ENCODE results near the gene PDGFD.

The PDGFD gene

DNA sequence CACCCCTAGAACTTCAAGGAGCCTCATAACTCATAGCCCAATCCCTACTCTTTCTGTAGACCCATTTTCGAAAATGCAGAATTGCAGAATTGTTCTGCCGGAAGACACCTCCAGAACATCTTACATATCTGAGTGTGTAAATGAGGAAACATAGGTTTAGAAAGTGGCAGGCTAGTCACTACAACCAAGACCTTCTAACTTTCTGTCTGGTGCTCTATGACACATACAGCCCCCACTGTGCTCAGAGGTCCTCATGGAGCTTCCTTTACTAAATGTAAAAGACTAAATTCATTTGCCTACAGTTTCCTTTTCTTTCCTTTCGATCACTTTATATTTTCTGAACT lies 259.7 kb downstream of the PDGFD start:
- DNase-seq = no peak

DNA sequence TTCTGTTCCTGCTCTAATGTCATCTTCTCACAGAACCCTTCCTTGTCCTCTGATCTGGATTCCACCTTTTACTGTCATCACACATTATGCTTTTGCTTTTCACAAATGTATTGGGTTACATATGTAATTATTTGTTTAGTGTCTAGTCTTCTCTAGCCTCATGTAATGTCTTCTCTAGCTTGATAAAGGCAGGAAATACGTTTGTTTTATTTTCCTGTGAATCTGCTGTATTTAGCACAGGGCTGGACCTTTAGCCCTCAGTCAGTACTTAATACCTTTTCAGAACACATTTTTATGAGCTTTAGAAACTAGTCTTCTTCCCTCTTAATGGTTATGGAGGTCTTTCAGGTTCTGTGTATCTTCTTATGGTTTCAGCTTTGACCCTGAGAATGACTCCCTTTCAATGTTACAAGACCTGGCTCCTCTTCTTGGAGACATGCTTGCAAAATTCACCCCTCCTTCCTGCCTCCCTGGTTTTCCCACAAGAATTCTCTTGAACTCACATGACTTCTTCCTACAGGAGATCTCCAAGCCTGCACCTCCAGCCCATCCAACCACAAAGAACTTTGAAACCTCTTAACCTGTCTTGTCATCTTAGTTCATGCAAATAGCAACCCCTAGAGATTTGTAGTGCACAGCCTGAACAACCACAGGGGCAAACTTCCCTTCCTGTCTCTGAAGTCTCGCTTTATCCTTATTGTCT lies 260.2 kb downstream of the PDGFD start:
- no peak for DNase-seq

DNA sequence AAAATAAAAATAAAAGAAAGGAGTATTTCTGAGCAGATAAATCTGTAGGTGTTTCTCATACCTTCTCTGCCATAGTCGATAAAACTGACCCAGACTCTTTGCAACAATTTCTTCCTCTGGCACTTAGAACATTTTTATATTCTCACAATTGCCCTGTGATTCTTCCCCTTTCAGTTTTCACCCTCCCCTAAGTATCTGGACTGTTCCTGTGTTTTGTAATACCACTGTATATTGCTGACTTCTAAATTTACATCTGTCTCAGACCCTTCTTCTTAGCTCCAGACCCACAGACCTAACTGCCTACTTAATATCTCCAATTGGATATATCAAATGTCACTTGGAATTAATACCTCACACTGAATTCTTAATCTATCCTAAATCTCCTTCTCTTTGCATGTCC lies 261.0 kb downstream of the PDGFD start:
- DNase-seq = no peak

DNA sequence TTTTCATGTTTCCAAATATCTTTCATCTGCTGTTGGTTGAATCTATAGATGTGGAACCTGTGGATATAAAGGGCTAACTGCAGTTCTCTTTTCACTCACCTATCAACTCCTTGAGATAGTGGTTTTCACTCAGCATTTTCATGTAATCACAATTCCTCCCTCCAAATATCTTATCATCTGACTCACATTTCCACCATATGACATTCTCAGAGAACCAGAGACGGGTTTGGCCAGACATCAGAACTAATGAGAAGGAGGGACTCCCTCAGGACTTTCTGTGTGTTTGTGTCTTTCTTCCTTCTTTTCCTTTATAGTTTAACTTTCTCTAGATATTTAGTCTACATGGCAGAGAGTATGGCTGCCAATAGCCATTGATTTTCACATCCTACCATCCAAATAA lies 262.3 kb downstream of the PDGFD start:
- DNase-seq = no peak

DNA sequence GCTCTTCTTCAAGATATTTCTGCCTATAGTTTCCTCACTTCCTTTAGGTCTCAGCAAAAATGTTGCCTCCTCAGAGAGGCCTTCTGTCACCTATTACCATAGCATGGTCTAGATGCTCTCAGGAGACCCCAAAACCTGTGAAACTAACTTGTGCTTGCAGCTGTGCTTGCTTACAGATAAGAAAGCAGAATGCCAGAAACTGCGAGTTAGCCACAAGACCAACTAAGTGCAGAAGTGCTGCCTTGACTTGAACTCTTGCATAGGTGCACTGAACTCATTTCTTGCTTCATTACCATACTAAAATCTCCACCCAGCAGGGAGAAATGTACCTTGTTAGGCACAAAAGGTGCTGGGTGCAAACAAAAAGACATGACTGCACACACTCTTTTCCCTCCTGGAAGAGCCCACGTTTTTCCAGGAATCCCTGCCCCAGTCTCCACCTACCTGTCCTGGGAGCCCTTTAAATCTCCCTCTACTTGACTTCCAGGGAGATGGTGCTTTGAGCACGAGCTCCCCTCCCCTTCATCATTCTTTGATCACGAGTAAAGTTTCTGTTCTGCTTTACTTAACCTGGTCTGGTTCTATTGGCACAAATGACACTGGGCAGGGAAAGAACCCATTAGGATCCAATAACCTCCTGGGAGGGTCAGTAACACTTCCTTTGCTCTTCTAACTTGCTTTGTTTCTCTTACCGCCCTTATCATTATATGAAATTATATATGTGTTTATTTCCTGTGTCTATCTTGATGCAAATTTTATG lies 265.2 kb downstream of the PDGFD start:
- no peak for DNase-seq

DNA sequence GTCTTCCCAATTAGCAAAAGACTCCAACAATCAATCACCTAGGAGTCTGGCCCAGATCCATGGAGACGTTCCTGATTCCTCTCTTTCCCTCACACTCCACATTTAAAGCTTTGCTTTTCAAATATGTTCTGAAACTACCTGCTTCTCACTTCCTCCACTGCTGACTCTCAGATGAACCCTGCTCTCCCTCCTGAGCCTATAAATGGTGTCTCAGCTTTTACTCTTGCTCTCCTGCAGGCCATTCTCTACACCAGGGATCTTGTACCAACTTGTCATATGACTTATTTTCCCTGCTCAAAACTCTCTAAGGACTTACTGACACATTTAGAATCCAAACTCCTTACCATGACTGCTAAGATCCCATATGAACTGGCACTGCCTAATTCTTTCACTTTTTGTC lies 265.9 kb downstream of the PDGFD start:
- DNase-seq = no peak

DNA sequence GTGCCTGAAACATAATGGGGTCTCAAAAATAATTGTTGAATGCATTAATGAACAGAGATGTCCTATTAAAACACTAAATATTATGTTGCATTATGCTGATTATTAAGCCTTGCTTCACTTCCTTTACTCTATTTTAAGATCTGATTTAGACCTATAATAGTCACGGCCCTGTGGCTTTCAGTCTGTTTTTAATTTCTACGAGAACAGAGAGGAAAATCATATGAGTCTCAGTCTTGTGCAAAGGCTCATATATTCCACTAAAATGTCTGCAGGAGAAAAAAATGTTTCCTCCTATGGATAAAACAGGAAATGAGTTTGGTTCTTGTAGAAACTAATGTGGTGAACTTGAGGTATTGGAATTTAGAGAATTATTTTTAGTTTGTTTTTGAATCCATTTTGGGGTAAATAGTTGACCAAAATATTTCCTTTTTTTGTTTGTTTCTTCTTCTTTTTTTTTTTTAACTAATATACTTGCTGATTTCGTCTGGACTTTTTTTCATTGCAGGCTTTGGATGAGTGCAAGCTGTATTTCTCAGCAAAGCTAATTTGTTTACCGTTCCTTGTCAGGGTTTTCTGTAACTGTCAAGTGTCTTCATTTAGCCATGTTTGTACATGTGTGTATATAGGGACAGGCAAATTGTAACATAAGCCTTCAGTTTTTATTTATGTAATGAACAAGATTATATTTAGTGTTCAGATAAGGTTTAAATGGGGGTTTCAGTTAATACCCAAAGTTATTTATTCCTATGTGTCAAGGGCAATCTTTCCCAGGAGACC lies 266.6 kb downstream of the PDGFD start:
- no peak for DNase-seq

DNA sequence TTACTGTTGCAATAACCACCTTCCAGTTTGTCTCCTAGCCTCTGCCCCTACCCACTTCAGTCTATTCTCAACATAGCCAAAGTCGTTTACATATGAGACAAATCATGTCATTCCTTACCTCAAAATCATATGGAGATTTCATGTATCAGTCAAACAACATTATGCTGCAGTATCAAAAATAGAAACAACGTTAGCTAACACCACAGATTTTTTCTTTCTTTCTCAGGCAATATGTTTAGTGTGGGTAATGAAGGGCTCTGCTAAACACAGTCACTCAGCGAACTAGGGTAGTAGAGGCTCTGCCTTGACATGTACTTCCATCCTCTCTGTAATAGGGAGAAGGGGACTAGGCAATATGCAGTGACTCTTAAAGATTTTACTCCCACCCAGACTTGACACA lies 268.8 kb downstream of the PDGFD start:
- no peak for DNase-seq

DNA sequence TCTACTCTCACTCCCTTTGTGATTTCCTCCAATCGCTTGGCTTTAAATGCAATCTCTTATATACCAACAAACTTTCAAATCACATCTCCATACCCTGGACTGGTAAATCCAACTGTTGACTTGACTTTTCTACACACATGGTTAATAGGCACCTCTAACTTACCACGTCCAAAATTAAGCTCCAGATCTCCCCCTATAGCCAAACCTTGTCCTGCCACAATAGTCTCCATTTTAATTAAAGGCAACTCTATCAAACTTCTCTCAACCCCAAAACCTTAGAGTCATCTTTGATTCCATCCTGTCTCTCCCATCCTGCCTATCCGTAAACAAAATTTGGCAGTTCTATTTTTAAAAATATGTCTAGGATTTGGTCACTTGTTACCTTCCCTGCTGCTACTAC lies 269.3 kb downstream of the PDGFD start:
- DNase-seq = no peak

DNA sequence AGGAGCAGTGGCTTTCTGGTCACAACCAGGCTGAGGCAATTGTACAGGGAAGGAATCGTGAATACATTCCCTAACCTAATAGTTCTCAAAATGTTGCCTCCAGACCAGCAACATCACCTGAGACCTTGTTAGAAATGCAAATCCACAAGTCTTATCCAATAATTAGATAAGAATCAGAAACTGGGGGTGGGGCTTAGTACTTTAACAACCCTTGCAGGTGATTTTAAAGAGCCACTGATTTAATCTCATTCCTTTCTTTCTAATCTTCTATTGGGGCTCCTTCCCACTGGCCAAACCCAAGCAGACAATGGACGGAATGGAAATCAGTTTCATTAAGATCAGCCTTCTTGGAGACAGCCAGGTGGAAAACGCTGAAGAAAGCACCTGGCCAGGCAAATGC lies 269.9 kb downstream of the PDGFD start:
- no peak for DNase-seq

DNA sequence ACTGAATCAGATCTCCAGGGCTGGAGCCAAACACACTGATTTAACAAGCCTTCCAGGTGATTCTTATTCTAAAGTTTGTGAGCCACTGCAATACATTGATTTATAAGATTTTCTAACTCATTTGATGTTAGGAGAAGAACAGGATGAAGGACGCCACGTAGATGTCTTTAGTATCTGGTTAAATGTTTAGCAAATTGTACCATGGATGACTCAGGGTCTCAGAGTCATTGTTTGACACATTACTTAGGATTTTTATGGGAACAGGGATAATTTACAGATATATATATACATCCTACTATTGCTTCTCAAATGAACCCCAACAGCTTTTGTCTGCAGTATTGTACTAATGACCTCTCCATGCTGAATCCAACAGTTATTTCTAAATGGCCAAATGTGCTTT lies 270.6 kb downstream of the PDGFD start:
- no peak for DNase-seq

DNA sequence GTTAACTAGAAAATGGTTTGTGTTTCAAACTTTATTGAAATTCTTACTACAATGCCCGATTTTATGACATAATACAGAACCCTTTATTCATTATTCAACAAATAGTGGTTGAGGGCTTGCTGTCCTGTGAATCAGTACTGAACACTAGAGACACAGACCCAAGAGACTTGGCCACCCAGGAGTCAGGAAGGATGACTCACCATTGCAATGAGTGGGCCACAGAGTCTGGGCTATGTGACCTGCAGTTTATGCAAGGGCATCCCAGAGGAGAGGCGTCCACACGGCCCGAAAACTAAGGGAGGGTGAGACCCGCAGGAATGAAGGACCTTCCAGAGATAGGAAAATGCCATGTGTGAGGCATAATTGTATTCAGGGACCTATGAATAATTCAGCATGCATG lies 271.3 kb downstream of the PDGFD start:
- no peak for DNase-seq

DNA sequence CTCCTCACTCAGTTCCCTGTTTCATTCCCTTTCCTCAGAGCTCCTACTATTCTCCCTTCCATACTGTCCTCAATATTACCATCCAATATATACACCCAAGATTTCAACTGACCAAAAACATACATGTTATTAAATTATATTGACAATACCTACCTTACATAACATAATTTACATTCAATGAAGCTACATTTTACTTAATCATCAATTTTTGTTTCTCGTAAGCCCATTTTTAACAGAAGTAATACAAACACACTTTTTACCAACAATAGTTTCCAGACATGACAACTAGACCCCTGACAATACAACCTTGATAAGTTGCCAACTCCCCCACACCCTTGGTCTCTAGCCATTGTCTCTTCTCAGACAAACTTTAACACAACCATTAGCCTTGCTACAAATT lies 273.3 kb downstream of the PDGFD start:
- DNase-seq = no peak

DNA sequence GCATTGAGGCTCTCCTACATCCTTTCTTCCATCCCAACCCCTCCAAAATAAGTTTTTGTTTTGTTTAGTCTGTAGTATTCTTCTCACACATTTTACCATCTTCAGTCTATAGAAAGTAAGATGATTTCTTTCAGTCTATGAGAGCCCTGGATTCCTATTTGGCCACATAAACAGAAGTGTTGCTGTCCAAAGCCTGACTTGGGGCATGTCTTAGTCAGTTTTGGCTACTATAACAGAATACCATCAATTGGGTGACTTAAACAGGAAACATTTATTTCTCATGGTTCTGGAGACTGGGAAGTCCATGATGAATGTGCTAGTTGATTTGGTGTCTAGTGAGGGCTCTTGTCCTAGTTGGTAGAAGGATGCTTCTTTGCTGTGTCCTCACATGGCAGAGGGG lies 274.3 kb downstream of the PDGFD start:
- DNase-seq = no peak

DNA sequence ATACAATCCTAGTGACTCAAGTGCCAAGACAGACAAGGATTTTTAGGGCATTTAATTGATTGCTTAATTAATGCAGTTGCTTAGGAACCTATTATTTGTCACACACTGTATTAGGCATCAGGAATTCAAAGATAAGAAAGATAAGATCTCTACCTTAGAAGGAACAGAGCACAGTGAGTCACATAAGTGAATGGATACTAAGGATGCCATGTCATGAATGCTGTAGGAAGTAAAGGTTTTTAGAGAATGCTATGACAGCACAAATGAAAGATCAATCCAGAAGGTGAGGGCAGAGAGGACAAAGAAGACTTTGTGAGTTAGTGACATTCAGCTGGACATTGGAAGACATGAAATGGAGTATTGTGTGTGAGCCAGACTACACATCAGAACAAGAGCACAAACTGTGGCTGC lies 275.4 kb downstream of the PDGFD start:
- DNase-seq = no peak

DNA sequence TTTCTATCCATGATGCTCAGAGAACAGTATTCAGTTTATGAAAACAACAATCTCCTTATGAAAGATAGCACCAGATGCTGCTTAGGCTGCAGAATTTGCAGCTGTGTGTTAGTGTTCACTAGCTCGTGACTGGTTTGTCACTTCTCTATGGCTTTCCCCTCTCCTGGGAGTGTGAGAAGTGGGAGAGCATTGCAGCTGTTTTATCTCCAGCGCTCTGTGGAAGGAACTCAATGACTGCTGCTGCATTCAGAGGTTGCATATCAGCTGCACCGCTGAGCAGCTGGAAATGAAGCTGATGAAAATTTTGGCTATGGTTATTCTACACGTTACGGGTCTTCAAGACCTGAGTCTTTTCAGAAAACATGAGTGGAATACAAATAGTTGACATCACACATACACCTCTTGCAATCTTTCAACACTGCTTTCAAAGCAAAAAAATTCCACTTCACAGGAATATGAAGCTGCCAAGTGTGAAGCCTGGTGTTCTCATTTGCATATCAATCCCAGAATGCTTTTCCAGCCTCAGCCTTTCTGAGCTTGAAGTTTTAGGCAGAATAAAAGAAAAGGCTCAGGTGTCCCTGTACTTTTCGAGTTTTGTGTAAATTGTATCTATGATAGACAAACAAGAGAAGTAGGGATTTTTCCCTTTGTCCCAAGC lies 276.8 kb downstream of the PDGFD start:
- no peak for DNase-seq

DNA sequence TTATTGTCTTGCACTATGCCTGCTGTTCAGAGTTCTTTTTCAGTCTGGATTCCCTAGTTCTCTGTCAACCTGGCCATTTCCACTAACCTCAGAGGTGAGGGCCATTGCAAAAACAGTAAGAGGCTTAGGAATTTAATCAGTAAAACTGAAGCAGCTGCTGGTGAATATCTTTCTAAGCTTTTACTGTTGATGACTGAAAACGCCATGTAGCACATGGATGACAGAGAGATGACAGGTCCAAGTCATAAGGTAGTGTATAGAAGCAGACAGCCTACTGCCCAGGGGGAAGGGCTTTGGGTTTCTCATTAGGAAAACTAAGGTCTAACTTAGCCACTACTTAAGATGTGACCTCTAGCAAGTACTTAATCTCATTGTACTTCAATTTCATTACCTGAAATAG lies 280.1 kb downstream of the PDGFD start:
- DNase-seq = no peak

DNA sequence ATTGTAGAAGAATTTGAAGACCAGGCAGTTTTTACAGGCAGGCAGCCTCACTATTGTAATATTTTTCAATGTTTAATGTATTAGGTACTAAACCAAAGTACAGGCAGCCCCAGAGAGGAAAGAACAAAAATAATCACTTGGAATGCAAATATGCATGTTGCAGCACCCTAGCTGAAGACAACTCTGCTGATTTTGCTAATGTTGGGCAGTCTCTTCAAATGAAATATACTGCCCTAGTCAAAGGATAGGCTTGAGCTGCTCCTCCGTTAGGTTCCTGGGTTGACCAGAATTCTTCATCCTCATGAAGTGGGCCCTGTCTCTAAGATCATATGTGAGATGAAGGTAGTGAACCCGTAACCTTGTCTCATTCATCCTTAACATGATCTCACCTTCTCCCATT lies 280.7 kb downstream of the PDGFD start:
- no peak for DNase-seq

DNA sequence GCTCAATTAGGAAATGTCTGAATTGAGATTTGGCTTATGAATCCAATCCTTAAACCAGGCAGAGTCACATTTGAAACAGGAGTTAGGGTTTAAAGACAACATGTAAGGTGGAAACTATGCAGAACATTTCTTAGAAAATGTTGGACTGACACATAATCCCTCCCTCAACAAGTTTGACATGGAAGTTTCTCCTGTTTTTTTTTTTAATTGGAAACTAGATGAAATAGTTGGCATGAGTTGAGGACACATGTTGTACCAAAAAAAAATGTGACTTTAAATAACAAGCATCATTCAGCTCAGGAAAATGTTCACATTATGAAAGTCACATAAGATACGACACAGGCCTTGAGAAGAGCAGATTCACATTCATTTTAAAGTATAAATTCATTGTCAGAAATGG lies 282.4 kb downstream of the PDGFD start:
- DNase-seq = no peak

DNA sequence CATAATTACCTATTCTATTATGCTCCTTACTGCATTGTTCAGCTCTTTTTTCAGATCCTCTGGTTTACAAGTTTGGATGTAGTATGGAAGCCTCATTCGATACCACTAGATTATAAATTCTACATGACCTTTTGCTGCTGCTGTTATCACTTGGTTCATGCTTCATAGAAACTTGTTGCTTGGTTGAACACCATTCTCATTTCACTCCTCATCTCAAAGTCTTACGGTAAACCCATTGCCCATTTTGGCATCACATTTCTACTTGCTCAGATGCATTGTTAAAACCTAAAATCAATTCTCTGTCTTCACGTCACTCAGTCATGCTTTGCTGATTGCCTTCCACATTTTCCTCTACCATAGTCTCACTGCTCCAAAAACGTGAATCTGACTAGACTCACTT lies 283.0 kb downstream of the PDGFD start:
- DNase-seq = no peak

DNA sequence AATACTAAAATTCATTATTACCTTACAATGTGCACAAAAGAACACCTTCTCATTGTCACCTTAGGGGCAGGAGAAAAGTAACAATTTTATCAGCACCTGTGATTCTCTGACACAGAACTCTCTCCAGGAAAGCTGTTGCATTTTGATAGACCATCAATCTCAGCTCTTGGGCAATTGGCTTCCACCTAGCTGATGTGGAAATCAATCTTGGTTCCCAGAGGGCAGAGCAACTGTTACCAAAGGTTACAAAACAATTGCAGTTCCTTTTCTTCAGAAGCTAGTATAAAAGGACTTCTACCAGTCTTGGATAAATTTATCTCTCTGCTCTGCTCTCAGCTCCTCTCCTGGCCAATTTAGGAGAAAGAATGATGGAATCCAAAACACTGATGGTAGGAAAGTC lies 285.3 kb downstream of the PDGFD start:
- no peak for DNase-seq

DNA sequence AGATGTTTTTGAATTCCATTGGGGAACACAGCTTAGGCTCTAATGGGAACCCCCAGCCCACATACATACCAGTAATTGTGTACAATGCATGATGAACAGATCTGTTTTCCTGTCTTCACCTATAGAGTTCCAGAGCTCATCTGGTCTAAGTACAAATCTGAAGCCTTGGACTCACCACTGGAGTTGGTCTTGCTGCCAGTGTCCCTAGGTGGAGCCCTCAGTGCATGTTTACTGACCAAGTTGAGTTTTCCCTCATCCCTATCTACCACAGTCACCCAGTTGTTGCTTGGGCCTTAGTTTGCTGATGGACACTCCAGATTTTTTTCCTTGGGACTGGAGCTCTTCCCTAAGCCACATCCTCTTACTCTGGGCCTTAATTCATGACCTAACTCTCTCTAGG lies 286.7 kb downstream of the PDGFD start:
- no peak for DNase-seq

DNA sequence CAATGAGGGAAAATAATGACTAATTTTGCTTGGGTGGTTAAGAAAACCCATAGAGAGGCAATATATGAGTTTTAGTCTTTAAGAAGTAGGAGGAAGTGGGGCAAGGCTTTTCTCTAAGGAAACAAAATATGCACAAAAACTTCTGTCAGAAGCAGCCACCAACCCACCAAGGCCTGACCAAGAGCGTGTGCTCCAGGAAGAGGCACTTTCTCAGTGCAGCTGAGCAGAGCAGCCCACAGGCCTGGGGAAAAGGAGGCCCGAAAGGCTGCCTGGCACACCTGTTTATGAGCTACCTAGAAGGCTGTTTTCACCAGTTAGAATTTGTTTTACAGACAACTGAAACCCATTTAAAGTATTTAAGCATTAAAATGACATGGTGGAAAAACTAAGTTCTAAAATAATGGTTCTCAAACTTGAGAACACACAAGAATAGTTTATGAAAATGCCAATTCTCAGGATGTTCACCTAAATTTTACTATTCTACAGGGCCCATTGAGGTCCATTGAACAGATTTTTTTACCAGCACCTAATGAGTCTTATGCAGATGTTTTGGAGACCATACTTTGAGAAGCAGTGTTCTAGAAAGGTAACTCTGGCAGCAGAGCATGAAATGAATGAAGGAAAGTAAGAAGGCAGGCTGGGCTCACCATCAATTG lies 288.0 kb downstream of the PDGFD start:
- no peak for DNase-seq

All from effector CD4-positive, alpha-beta T cell (primary cell).